Activated CD4-positive, alpha-beta T cell treated with anti-CD3 and anti-CD28 coated beads, Interleukin-2, amount 10 ng/mL, durations not matched to agents 24 days and 14 days (primary cell): ENCODE measurements around the gene ZC3H7B. TPM values are rescaled to one million over a fixed set of nuclear protein-coding genes. Genes with fewer than 3 reads are reported as not detected.
"Not testable (repeated sequence)": the region's sequence is repeated elsewhere in the genome, so short reads cannot be mapped to it uniquely, and the experiment has no call there.

Experiments used
- DNase-seq: peaks from one replicate; pipeline ENCODE4 v3.0.0; 2022
- H3K27ac Mint-ChIP-seq: one replicate; pipeline ENCODE4 v1.8.0; 2022; ENCODE audit warnings: mild to moderate bottlenecking, mixed read lengths
- H3K27me3 Mint-ChIP-seq: one replicate; pipeline ENCODE4 v1.8.0; 2022; ENCODE audit warnings: mixed read lengths
- H3K36me3 Mint-ChIP-seq: one replicate; pipeline ENCODE4 v1.8.0; 2022; ENCODE audit warnings: low read depth, mild to moderate bottlenecking, mixed read lengths
- H3K4me1 Mint-ChIP-seq: one replicate; pipeline ENCODE4 v1.8.0; 2021; ENCODE audit warnings: mixed read lengths
- H3K4me3 Mint-ChIP-seq: one replicate; pipeline ENCODE4 v1.8.0; 2022; ENCODE audit warnings: mild to moderate bottlenecking, moderate library complexity, mixed read lengths
- H3K9me3 Mint-ChIP-seq: one replicate; pipeline ENCODE4 v1.8.0; 2021; ENCODE audit warnings: mixed read lengths
- intact Hi-C: fragments of 100-400 bp; cut with micrococcal nuclease; formaldehyde crosslinking; loops from one replicate; pipeline ENCODE4 v1.15.1; 2023
- total RNA-seq: library from RNA; stranded (reverse); gene quantifications from 2 replicates; pipeline ENCODE4 v1.2.3, GENCODE V29; 2022

The ZC3H7B gene
- total RNA-seq, 1 donor from 2014 or later, result 69.1 TPM

- H3K4me1 Mint-ChIP-seq, result peaks cover 11% of the 10 kb centered on the region
- H3K36me3 Mint-ChIP-seq, result no peaks in the 10 kb centered on the region
- no peak overlapping the region for H3K27ac Mint-ChIP-seq
- no peak for DNase-seq
- no peak overlapping the region for H3K4me3 Mint-ChIP-seq
- no peaks in the 10 kb centered on the region for H3K9me3 Mint-ChIP-seq
- no peaks in the 10 kb centered on the region for H3K27me3 Mint-ChIP-seq
- intact Hi-C loops, result no loop called here
Observed at GRCh38 chr22:41401781-41402648, 100.7 kb downstream of the ZC3H7B start.

- H3K4me1 Mint-ChIP-seq, result peaks cover 11% of the 10 kb centered on the region
- not testable (repeated sequence) for H3K4me3 Mint-ChIP-seq, H3K27ac Mint-ChIP-seq, H3K9me3 Mint-ChIP-seq, DNase-seq, H3K27me3 Mint-ChIP-seq, H3K36me3 Mint-ChIP-seq
- intact Hi-C loops, result loop anchor here (1.0 kb wide), 2 partner anchors 114 to 123 kb away; no protein-coding TSS in a partner anchor
Observed at GRCh38 chr22:41402851-41403250, 101.5 kb downstream of the ZC3H7B start.

GRCh38 chr22:41403532-41404318 is 102.4 kb downstream of the ZC3H7B start:
- no peaks in the 10 kb centered on the region for H3K36me3 Mint-ChIP-seq
- no peaks in the 10 kb centered on the region for H3K27me3 Mint-ChIP-seq
- intact Hi-C loops, result loop anchor here (1.0 to 2.0 kb wide), 3 partner anchors 41 to 123 kb away; no protein-coding TSS in a partner anchor
- H3K4me3 Mint-ChIP-seq, result no peak overlapping the region
- peak; percentile 96 for DNase-seq
- peak overlapping the region; percentile 23 for H3K27ac Mint-ChIP-seq
- H3K9me3 Mint-ChIP-seq, result no peaks in the 10 kb centered on the region
- H3K4me1 Mint-ChIP-seq, result peaks cover 11% of the 10 kb centered on the region

- Mint-ChIP-seq H3K4me1 (peaks cover 13% of the 10 kb centered on the region), H3K4me3 (peak overlapping the region; percentile 35), H3K27me3 (no peaks in the 10 kb centered on the region), H3K9me3 (no peaks in the 10 kb centered on the region), H3K27ac (peak overlapping the region; percentile 65), H3K36me3 (no peaks in the 10 kb centered on the region)
- intact Hi-C loops, result loop anchor here (2.0 kb wide), 1 partner anchor 39 kb away; no protein-coding TSS in a partner anchor
- DNase-seq, result no peak
Observed at GRCh38 chr22:41405588-41405987, 104.3 kb downstream of the ZC3H7B start.

GRCh38 chr22:41406410-41406809 is 105.1 kb downstream of the ZC3H7B start:
- no peaks in the 10 kb centered on the region for H3K9me3 Mint-ChIP-seq
- no peaks in the 10 kb centered on the region for H3K27me3 Mint-ChIP-seq
- no peak for DNase-seq
- no peak overlapping the region for H3K4me3 Mint-ChIP-seq
- no peaks in the 10 kb centered on the region for H3K36me3 Mint-ChIP-seq
- no peak overlapping the region for H3K27ac Mint-ChIP-seq
- peaks cover 14% of the 10 kb centered on the region for H3K4me1 Mint-ChIP-seq
- intact Hi-C loops, result no loop called here

GRCh38 chr22:41407433-41407832 is 106.1 kb downstream of the ZC3H7B start:
- peaks cover 19% of the 10 kb centered on the region for H3K4me1 Mint-ChIP-seq
- no peaks in the 10 kb centered on the region for H3K27me3 Mint-ChIP-seq
- DNase-seq, result no peak
- no peaks in the 10 kb centered on the region for H3K9me3 Mint-ChIP-seq
- intact Hi-C loops, result no loop called here
- H3K4me3 Mint-ChIP-seq, result no peak overlapping the region
- H3K36me3 Mint-ChIP-seq, result no peaks in the 10 kb centered on the region
- H3K27ac Mint-ChIP-seq, result no peak overlapping the region

- H3K27me3 Mint-ChIP-seq, result no peaks in the 10 kb centered on the region
Observed at GRCh38 chr22:41408665-41409064, 107.3 kb downstream of the ZC3H7B start.

More at GRCh38 chr22:41408665-41409064, 107.3 kb downstream of the ZC3H7B start:
- H3K36me3 Mint-ChIP-seq, result peaks cover 3% of the 10 kb centered on the region
- no peaks in the 10 kb centered on the region for H3K9me3 Mint-ChIP-seq
- no peak for DNase-seq
- peaks cover 20% of the 10 kb centered on the region for H3K4me1 Mint-ChIP-seq
- H3K4me3 Mint-ChIP-seq, result no peak overlapping the region
- no peak overlapping the region for H3K27ac Mint-ChIP-seq
- intact Hi-C loops, result no loop called here

Other genes with a start within 250 kb of the ZC3H7B start
- gene EP300, start 208.9 kb upstream of the ZC3H7B start, total RNA-seq, result 61.1 and 68.0 TPM in 2 replicates
- gene L3MBTL2, start 96.2 kb upstream of the ZC3H7B start, total RNA-seq, result 53.3 and 55.0 TPM in 2 replicates
- gene CHADL, start 60.6 kb upstream of the ZC3H7B start, total RNA-seq, result 0.33 and 0.47 TPM in 2 replicates
- gene RANGAP1, start 15.3 kb upstream of the ZC3H7B start, total RNA-seq, result 185 and 187 TPM in 2 replicates
- 2.0 and 2.1 TPM in 2 replicates for gene TEF, start 80.4 kb downstream of the ZC3H7B start, total RNA-seq
- gene TOB2, start 145.3 kb downstream of the ZC3H7B start, total RNA-seq, result 41.4 and 42.7 TPM in 2 replicates
- gene PHF5A, start 167.2 kb downstream of the ZC3H7B start, total RNA-seq, result 90.3 and 98.3 TPM in 2 replicates
- 103 and 104 TPM in 2 replicates for gene ACO2, start 167.6 kb downstream of the ZC3H7B start, total RNA-seq
- 49.2 and 50.6 TPM in 2 replicates for gene POLR3H, start 242.9 kb downstream of the ZC3H7B start, total RNA-seq